NOMO-1 treated with dmso at 0.1 percent for 144 hours (cell line): ENCODE data around the gene CD48.
"Not testable (repeated sequence)": the region's sequence is repeated elsewhere in the genome, so short reads cannot be mapped to it uniquely, and the experiment has no call there.

ENCODE experiments used
- DNase-seq: peaks from one replicate; lab custom pipeline; 2025; ENCODE audit not compliant: unreplicated experiment; lab: John Stamatoyannopoulos, UW

CD48 gene

GRCh38 chr1:160653620-160654016 is 58.0 kb downstream of the CD48 start:
- DNase-seq: no peak

GRCh38 chr1:160652924-160653619 is 58.5 kb downstream of the CD48 start:
- no peak for DNase-seq

GRCh38 chr1:160652065-160652641 is 59.5 kb downstream of the CD48 start:
- DNase-seq: not testable (repeated sequence)

GRCh38 chr1:160651433-160652064 is 60.1 kb downstream of the CD48 start:
- no peak for DNase-seq

- no peak for DNase-seq
Measured at GRCh38 chr1:160647329-160647720, 64.3 kb downstream of the CD48 start.

GRCh38 chr1:160646711-160647328 is 64.8 kb downstream of the CD48 start, which contains the start of gene SLAMF1:
SLAMF1 (minus strand) TSS chr1:160647044; CDS start chr1:160646945, 99 bp downstream.
- peak; percentile 42 for DNase-seq

- no peak for DNase-seq
Measured at GRCh38 chr1:160646180-160646579, 65.4 kb downstream of the CD48 start.

GRCh38 chr1:160645386-160646130 is 66.1 kb downstream of the CD48 start:
- DNase-seq: peak; percentile 17

GRCh38 chr1:160644399-160644798 is 67.2 kb downstream of the CD48 start:
- DNase-seq: no peak

GRCh38 chr1:160643138-160643537 is 68.5 kb downstream of the CD48 start:
- no peak for DNase-seq

GRCh38 chr1:160642281-160642644 is 69.4 kb downstream of the CD48 start:
- DNase-seq: no peak

- peak; percentile 8 for DNase-seq
Measured at GRCh38 chr1:160641323-160642280, 70.0 kb downstream of the CD48 start.

GRCh38 chr1:160640359-160641123 is 71.1 kb downstream of the CD48 start:
- peak; percentile 2 for DNase-seq

GRCh38 chr1:160639652-160640051 is 72.0 kb downstream of the CD48 start:
- DNase-seq: no peak

- DNase-seq: peak; percentile 62
Measured at GRCh38 chr1:160638926-160639325, 72.7 kb downstream of the CD48 start.

GRCh38 chr1:160638540-160638857 is 73.1 kb downstream of the CD48 start:
- no peak for DNase-seq

- no peak for DNase-seq
Measured at GRCh38 chr1:160637821-160638539, 73.6 kb downstream of the CD48 start.

GRCh38 chr1:160637065-160637464 is 74.6 kb downstream of the CD48 start:
- DNase-seq: no peak

GRCh38 chr1:160636547-160636946 is 75.1 kb downstream of the CD48 start:
- no peak for DNase-seq
